DOHH2 (cell line): Measurements from ENCODE around the gene ELMOD3.

ENCODE experiments used
- H3F3A ChIP-seq: fragments of 200-600 bp; sonication (generic), shearing (Covaris generic); 2 replicates; pipeline ENCODE4 v1.6.0; 2016; ENCODE audit warnings: antibody characterized with exemption, mild to moderate bottlenecking; ENCODE audit not compliant: control insufficient read depth, insufficient read depth
- H3K27ac ChIP-seq: fragments of 200-600 bp; sonication (generic); 2 replicates; pipeline ENCODE4 v1.5.1; 2014; ENCODE audit warnings: low read depth, mild to moderate bottlenecking, low read length, moderate library complexity
- H3K27me3 ChIP-seq: fragments of 200-600 bp; sonication (generic); 2 replicates; pipeline ENCODE4 v1.6.1; 2014; ENCODE audit warnings: mild to moderate bottlenecking, low read length, mixed read lengths; ENCODE audit not compliant: control insufficient read depth
- H3K36me3 ChIP-seq: fragments of 200-600 bp; sonication (generic); 2 replicates; pipeline ENCODE4 v1.6.1; 2014; ENCODE audit warnings: mild to moderate bottlenecking, low read length, moderate library complexity, mixed read lengths; ENCODE audit not compliant: control insufficient read depth
- H3K4me1 ChIP-seq: fragments of 200-600 bp; sonication (generic); 2 replicates; pipeline ENCODE4 v1.6.1; 2014; ENCODE audit warnings: mild to moderate bottlenecking, low read length, mixed read lengths; ENCODE audit not compliant: control insufficient read depth
- H3K4me2 ChIP-seq: fragments of 200-600 bp; sonication (generic); 2 replicates; pipeline ENCODE4 v1.6.0; 2014; ENCODE audit warnings: mild to moderate bottlenecking, low read length, moderate library complexity
- H3K4me3 ChIP-seq: fragments of 200-600 bp; sonication (generic); 2 replicates; pipeline ENCODE4 v1.5.1; 2014; ENCODE audit warnings: mild to moderate bottlenecking, low read length, mixed read lengths
- H3K79me2 ChIP-seq: fragments of 200-600 bp; sonication (generic); 2 replicates; pipeline ENCODE4 v1.6.1; 2014; ENCODE audit warnings: mild to moderate bottlenecking, low read length, mixed read lengths; ENCODE audit not compliant: control insufficient read depth
- H3K9me2 ChIP-seq: fragments of 200-600 bp; sonication (generic); replicated peaks from 2 replicates; pipeline ENCODE4 v1.6.1; 2014; ENCODE audit warnings: mild to moderate bottlenecking, low read length, mixed read lengths; ENCODE audit not compliant: control insufficient read depth
- H3K9me3 ChIP-seq: fragments of 200-600 bp; sonication (generic); 2 replicates; pipeline ENCODE4 v1.6.1; 2014; ENCODE audit warnings: antibody characterized with exemption, low read length, mixed read lengths; ENCODE audit not compliant: control insufficient read depth, insufficient read depth
- H4K20me1 ChIP-seq: fragments of 200-600 bp; sonication (generic); 2 replicates; pipeline ENCODE4 v1.6.0; 2014; ENCODE audit warnings: low read depth, mild to moderate bottlenecking, antibody characterized with exemption, low read length, moderate library complexity; ENCODE audit not compliant: control insufficient read depth, insufficient read depth
- CTCF ChIP-seq: fragments of 200-600 bp; sonication (generic); IDR thresholded peaks from one replicate; pipeline ENCODE4 v1.5.1; 2014; ENCODE audit warnings: antibody characterized with exemption, mild to moderate bottlenecking, low read depth, low read length; ENCODE audit not compliant: poor library complexity, severe bottlenecking
- EZH2phosphoT487 ChIP-seq: fragments of 200-600 bp; sonication (generic); IDR thresholded peaks from 2 replicates; pipeline ENCODE4 v1.6.1; 2017; ENCODE audit warnings: borderline replicate concordance, mild to moderate bottlenecking, antibody characterized with exemption, low read length, moderate library complexity, mixed read lengths

Gene ELMOD3

GRCh38 chr2:85401464-85401805 is 46.9 kb downstream of the ELMOD3 start:
- Histone ChIP-seq H3K9me3 (peaks cover 2% of the 10 kb centered on the region; the same call in 1 of the 2 replicates), H3K9me2 (no peaks in the 10 kb centered on the region), H3K27me3 (no peaks in the 10 kb centered on the region), H3K4me3 (no peak overlapping the region), H3K36me3 (no peaks in the 10 kb centered on the region), H3K27ac (no peak overlapping the region), H3K79me2 (no peaks in the 10 kb centered on the region), H3K4me2 (no peak overlapping the region), H3F3A (no peaks in the 10 kb centered on the region), H3K4me1 (no peaks in the 10 kb centered on the region), H4K20me1 (no peaks in the 10 kb centered on the region)
- TF ChIP-seq EZH2phosphoT487: no peak
- TF ChIP-seq CTCF: no peak

GRCh38 chr2:85401844-85402243 is 47.3 kb downstream of the ELMOD3 start:
- Histone ChIP-seq H3K36me3 (no peaks in the 10 kb centered on the region), H3K4me3 (no peak overlapping the region), H3K79me2 (no peaks in the 10 kb centered on the region), H3F3A (no peaks in the 10 kb centered on the region), H3K4me1 (no peaks in the 10 kb centered on the region), H4K20me1 (no peaks in the 10 kb centered on the region), H3K4me2 (no peak overlapping the region), H3K9me3 (peaks cover 2% of the 10 kb centered on the region; the same call in 1 of the 2 replicates), H3K27me3 (no peaks in the 10 kb centered on the region), H3K27ac (no peak overlapping the region), H3K9me2 (no peaks in the 10 kb centered on the region)
- TF ChIP-seq CTCF: no peak
- no peak for TF ChIP-seq EZH2phosphoT487

- H3K36me3 ChIP-seq: no peaks in the 10 kb centered on the region
- no peak overlapping the region for H3K4me3 ChIP-seq
- no peaks in the 10 kb centered on the region for H3K9me2 ChIP-seq
- H3K4me2 ChIP-seq: no peak overlapping the region
- H4K20me1 ChIP-seq: no peaks in the 10 kb centered on the region
- H3K27ac ChIP-seq: no peak overlapping the region
- no peak for TF ChIP-seq CTCF
- TF ChIP-seq EZH2phosphoT487: no peak
- H3K27me3 ChIP-seq: no peaks in the 10 kb centered on the region
- H3K4me1 ChIP-seq: peaks cover 21% of the 10 kb centered on the region
- H3F3A ChIP-seq: no peaks in the 10 kb centered on the region
- H3K79me2 ChIP-seq: no peaks in the 10 kb centered on the region
- H3K9me3 ChIP-seq: peaks cover 2% of the 10 kb centered on the region; the same call in 1 of the 2 replicates
Measured at GRCh38 chr2:85405201-85406059, 50.9 kb downstream of the ELMOD3 start.
